NB4 (cell line): ENCODE data around the gene NDC1.
"Not testable (repeated sequence)": the region's sequence is repeated elsewhere in the genome, so short reads cannot be mapped to it uniquely, and the experiment has no call there.

Source experiments
- DNase-seq: peaks from one replicate; pipeline ENCODE4 v3.0.0; 2010; ENCODE audit warnings: low read depth
- H3K4me3 ChIP-seq: one replicate; pipeline ENCODE4 v1.5.1; 2011; ENCODE audit warnings: mild to moderate bottlenecking, low read depth, low read length, moderate library complexity
- CTCF ChIP-seq: IDR thresholded peaks from one replicate; pipeline ENCODE4 v1.5.1; 2012; ENCODE audit warnings: low read depth, low read length
- MAX ChIP-seq: IDR thresholded peaks from 2 replicates; pipeline ENCODE4 v1.6.1; 2011; ENCODE audit warnings: low read depth, low read length
- MYC ChIP-seq: IDR thresholded peaks from 2 replicates; pipeline ENCODE4 v1.6.1; 2011; ENCODE audit warnings: low read depth, low read length
- POLR2A ChIP-seq: IDR thresholded peaks from 2 replicates; pipeline ENCODE4 v1.6.1; 2011; ENCODE audit warnings: mild to moderate bottlenecking; ENCODE audit not compliant: insufficient read length; ENCODE audit errors: extremely low read depth

NDC1 gene

GRCh38 chr1:53819387-53819786, 18.7 kb downstream of the NDC1 start:
- H3K4me3 ChIP-seq: no peak overlapping the region
- TF ChIP-seq POLR2A: no peak
- no peak for TF ChIP-seq MYC
- TF ChIP-seq CTCF: no peak
- no peak for TF ChIP-seq MAX
- DNase-seq: no peak

GRCh38 chr1:53816584-53816983, 21.5 kb downstream of the NDC1 start:
- not testable (repeated sequence) for DNase-seq, H3K4me3 ChIP-seq

GRCh38 chr1:53815484-53815883, 22.6 kb downstream of the NDC1 start:
- H3K4me3 ChIP-seq, DNase-seq: not testable (repeated sequence)

DNA sequence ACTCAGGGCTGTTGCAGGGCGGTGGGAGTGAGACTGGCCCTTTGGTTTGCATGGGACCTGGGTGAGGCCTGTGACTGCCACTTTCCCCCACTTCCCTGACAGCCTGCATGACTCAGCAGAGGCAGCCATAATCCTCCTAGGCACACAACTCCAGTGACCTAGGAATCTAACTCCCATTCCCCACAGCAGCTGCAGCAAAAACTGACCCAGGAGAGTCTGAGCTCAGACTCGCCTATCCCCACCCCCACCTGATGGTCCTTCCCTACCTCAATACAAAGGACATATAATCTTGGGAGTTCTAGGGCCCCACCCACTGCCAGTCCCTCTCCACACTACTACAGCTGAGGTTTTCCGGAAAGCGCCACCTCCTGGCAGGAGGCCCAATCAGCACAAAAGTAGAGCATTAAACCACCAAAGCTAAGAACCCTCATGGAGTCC, 26.7 kb downstream of the NDC1 start:
- DNase-seq: peak; percentile 37
- H3K4me3 ChIP-seq: no peak overlapping the region
- TF ChIP-seq CTCF (peak; percentile 26), MAX (no peak)

DNA sequence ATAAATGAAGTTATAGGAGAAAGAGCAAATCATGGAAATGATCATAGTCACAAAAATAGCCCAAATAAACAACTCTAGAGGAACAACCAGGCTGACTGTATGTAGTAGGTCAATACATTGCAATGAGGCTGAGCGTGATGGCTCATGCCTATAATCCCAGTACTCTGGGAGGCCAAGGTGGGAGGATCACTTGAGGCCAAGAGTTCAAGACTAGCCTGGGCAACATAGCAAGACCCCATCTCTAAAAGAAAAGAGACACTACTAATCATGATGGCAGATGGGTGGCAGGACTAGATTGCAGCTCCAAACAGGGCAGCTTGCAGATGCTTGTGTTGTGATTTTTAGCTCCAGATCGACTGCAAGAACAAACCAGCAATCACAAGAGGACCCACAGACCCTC, 27.6 kb downstream of the NDC1 start:
- TF ChIP-seq MYC (no peak), MAX (no peak), POLR2A (no peak), CTCF (no peak)
- DNase-seq: no peak
- H3K4me3 ChIP-seq: no peak overlapping the region

DNA sequence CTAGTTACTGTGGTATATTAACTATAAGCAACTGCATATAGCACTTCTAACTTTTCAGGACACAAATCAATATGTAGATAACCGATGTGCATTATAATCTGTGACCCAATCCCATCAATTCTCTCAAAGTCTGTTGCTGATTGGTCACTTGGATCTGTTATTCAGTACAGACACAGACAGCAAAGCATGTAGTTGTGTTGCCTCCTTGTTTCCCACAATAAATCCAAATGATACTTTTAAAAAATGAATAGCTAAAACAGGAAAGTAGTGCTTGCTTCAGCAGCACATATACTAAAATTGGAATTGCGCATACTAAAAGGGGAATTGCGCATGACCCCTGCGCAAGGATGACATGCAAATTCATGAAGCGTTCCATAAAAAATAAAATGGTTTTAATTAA, 28.1 kb downstream of the NDC1 start:
- DNase-seq: no peak
- no peak overlapping the region for H3K4me3 ChIP-seq
- TF ChIP-seq POLR2A (no peak), MAX (no peak), CTCF (no peak)

GRCh38 chr1:53807916-53808315, 30.2 kb downstream of the NDC1 start:
- no peak overlapping the region for H3K4me3 ChIP-seq
- no peak for DNase-seq
- TF ChIP-seq MAX (no peak), CTCF (no peak), POLR2A (no peak), MYC (no peak)
